ENCODE results near the gene ZBED5.
A peak's percentile ranks its signal among the peaks of the same experiment; 100 is the strongest.

Gene ZBED5

GRCh38 chr11:10813945-10814344 lies 43.9 kb downstream of the ZBED5 start:
- no peak overlapping the region for H3K9ac ChIP-seq (ENCODE audit: low read length in 5 of 5)

GRCh38 chr11:10809373-10810160 lies 48.3 kb downstream of the ZBED5 start:
- Histone ChIP-seq H3K9ac (ENCODE audit: low read length in 5 of 5) (peak overlapping the region; percentile 76 to 98 (median 81)), H3K27ac (ENCODE audit: low read depth, low read length) (peak overlapping the region; percentile 99), H3K4me1 (ENCODE audit: control insufficient read depth in 5 of 5, insufficient read depth in 5 of 5, low read length in 5 of 5) (peaks cover 4 to 39% (median 38%) of the 10 kb centered on the region in 5 donors), H3K9me3 (ENCODE audit: control insufficient read depth in 5 of 5, low read length in 5 of 5) (no peaks in the 10 kb centered on the region), H3K27me3 (ENCODE audit: control insufficient read depth in 5 of 5, insufficient read depth in 4 of 5, low read length in 5 of 5) (no peaks in the 10 kb centered on the region), H3K4me3 (ENCODE audit: low read depth in 1 of 5, low read length in 5 of 5) (peak overlapping the region; percentile 94 to 98 (median 96)), H3K36me3 (ENCODE audit: control insufficient read depth in 5 of 5, insufficient read depth in 5 of 5, low read length in 5 of 5) (peaks cover 7 to 25% (median 24%) of the 10 kb centered on the region in 5 donors)

More at GRCh38 chr11:10813945-10814344, 43.9 kb downstream of the ZBED5 start:
- Histone ChIP-seq H3K36me3 (ENCODE audit: control insufficient read depth in 5 of 5, insufficient read depth in 5 of 5, low read length in 5 of 5) (no peaks in the 10 kb centered on the region), H3K4me1 (ENCODE audit: control insufficient read depth in 5 of 5, insufficient read depth in 5 of 5, low read length in 5 of 5) (peaks cover 0 to 18% (median 15%) of the 10 kb centered on the region in 5 donors), H3K27me3 (ENCODE audit: control insufficient read depth in 5 of 5, insufficient read depth in 4 of 5, low read length in 5 of 5) (no peaks in the 10 kb centered on the region), H3K27ac (ENCODE audit: low read depth, low read length) (no peak overlapping the region), H3K4me3 (ENCODE audit: low read depth in 1 of 5, low read length in 5 of 5) (no peak overlapping the region), H3K9me3 (ENCODE audit: control insufficient read depth in 5 of 5, low read length in 5 of 5) (no peaks in the 10 kb centered on the region)

GRCh38 chr11:10808553-10809372 lies 49.1 kb downstream of the ZBED5 start, which contains the start of gene EIF4G2:
EIF4G2 (minus strand) TSS chr11:10808926.
- no peaks in the 10 kb centered on the region for H3K27me3 ChIP-seq (ENCODE audit: control insufficient read depth in 5 of 5, insufficient read depth in 4 of 5, low read length in 5 of 5)
- peaks cover 15 to 33% (median 32%) of the 10 kb centered on the region in 5 donors for H3K36me3 ChIP-seq (ENCODE audit: control insufficient read depth in 5 of 5, insufficient read depth in 5 of 5, low read length in 5 of 5)
- H3K4me3 ChIP-seq (ENCODE audit: low read depth in 1 of 5, low read length in 5 of 5): peak within 1 kb of the TSS; percentile 94 to 98 (median 96)
- H3K27ac ChIP-seq (ENCODE audit: low read depth, low read length): peak within 1 kb of the TSS; percentile 99
- peak within 1 kb of the TSS; percentile 90 to 99 (median 91) for H3K9ac ChIP-seq (ENCODE audit: low read length in 5 of 5)
- peaks cover 4 to 39% (median 38%) of the 10 kb centered on the region in 5 donors for H3K4me1 ChIP-seq (ENCODE audit: control insufficient read depth in 5 of 5, insufficient read depth in 5 of 5, low read length in 5 of 5)
- no peaks in the 10 kb centered on the region for H3K9me3 ChIP-seq (ENCODE audit: control insufficient read depth in 5 of 5, low read length in 5 of 5)

GRCh38 chr11:10808235-10808552 lies 49.7 kb downstream of the ZBED5 start:
- peak overlapping the region; percentile 90 to 99 (median 91) for H3K9ac ChIP-seq (ENCODE audit: low read length in 5 of 5)
- H3K4me1 ChIP-seq (ENCODE audit: control insufficient read depth in 5 of 5, insufficient read depth in 5 of 5, low read length in 5 of 5): peaks cover 4 to 39% (median 38%) of the 10 kb centered on the region in 5 donors
- peaks cover 20 to 39% (median 38%) of the 10 kb centered on the region in 5 donors for H3K36me3 ChIP-seq (ENCODE audit: control insufficient read depth in 5 of 5, insufficient read depth in 5 of 5, low read length in 5 of 5)
- H3K27me3 ChIP-seq (ENCODE audit: control insufficient read depth in 5 of 5, insufficient read depth in 4 of 5, low read length in 5 of 5): no peaks in the 10 kb centered on the region
- peak overlapping the region; percentile 94 to 98 (median 96) for H3K4me3 ChIP-seq (ENCODE audit: low read depth in 1 of 5, low read length in 5 of 5)
- H3K9me3 ChIP-seq (ENCODE audit: control insufficient read depth in 5 of 5, low read length in 5 of 5): no peaks in the 10 kb centered on the region
- H3K27ac ChIP-seq (ENCODE audit: low read depth, low read length): peak overlapping the region; percentile 99

GRCh38 chr11:10807493-10808234 lies 50.2 kb downstream of the ZBED5 start:
- Histone ChIP-seq H3K27ac (ENCODE audit: low read depth, low read length) (peak overlapping the region; percentile 99), H3K4me1 (ENCODE audit: control insufficient read depth in 5 of 5, insufficient read depth in 5 of 5, low read length in 5 of 5) (peaks cover 4 to 39% (median 38%) of the 10 kb centered on the region in 5 donors), H3K4me3 (ENCODE audit: low read depth in 1 of 5, low read length in 5 of 5) (peak overlapping the region; percentile 94 to 98 (median 96)), H3K27me3 (ENCODE audit: control insufficient read depth in 5 of 5, insufficient read depth in 4 of 5, low read length in 5 of 5) (no peaks in the 10 kb centered on the region), H3K36me3 (ENCODE audit: control insufficient read depth in 5 of 5, insufficient read depth in 5 of 5, low read length in 5 of 5) (peaks cover 25 to 44% (median 43%) of the 10 kb centered on the region in 5 donors), H3K9ac (ENCODE audit: low read length in 5 of 5) (peak overlapping the region; percentile 90 to 99 (median 91)), H3K9me3 (ENCODE audit: control insufficient read depth in 5 of 5, low read length in 5 of 5) (no peaks in the 10 kb centered on the region)

GRCh38 chr11:10806206-10806605 lies 51.6 kb downstream of the ZBED5 start:
- Histone ChIP-seq H3K9ac (ENCODE audit: low read length in 5 of 5) (peak overlapping the region in 2 of 5 donors; percentile 91 to 99), H3K27me3 (ENCODE audit: control insufficient read depth in 5 of 5, insufficient read depth in 4 of 5, low read length in 5 of 5) (no peaks in the 10 kb centered on the region), H3K27ac (ENCODE audit: low read depth, low read length) (peak overlapping the region; percentile 99), H3K4me1 (ENCODE audit: control insufficient read depth in 5 of 5, insufficient read depth in 5 of 5, low read length in 5 of 5) (peaks cover 4 to 39% (median 38%) of the 10 kb centered on the region in 5 donors), H3K4me3 (ENCODE audit: low read depth in 1 of 5, low read length in 5 of 5) (peak overlapping the region in 2 of 5 donors; percentile 94 to 98), H3K9me3 (ENCODE audit: control insufficient read depth in 5 of 5, low read length in 5 of 5) (no peaks in the 10 kb centered on the region), H3K36me3 (ENCODE audit: control insufficient read depth in 5 of 5, insufficient read depth in 5 of 5, low read length in 5 of 5) (peaks cover 37 to 58% (median 58%) of the 10 kb centered on the region in 5 donors)

GRCh38 chr11:10805741-10806140 lies 52.1 kb downstream of the ZBED5 start:
- Histone ChIP-seq H3K4me1 (ENCODE audit: control insufficient read depth in 5 of 5, insufficient read depth in 5 of 5, low read length in 5 of 5) (peaks cover 4 to 39% (median 38%) of the 10 kb centered on the region in 5 donors), H3K9me3 (ENCODE audit: control insufficient read depth in 5 of 5, low read length in 5 of 5) (no peaks in the 10 kb centered on the region), H3K27me3 (ENCODE audit: control insufficient read depth in 5 of 5, insufficient read depth in 4 of 5, low read length in 5 of 5) (no peaks in the 10 kb centered on the region), H3K36me3 (ENCODE audit: control insufficient read depth in 5 of 5, insufficient read depth in 5 of 5, low read length in 5 of 5) (peaks cover 42 to 63% (median 63%) of the 10 kb centered on the region in 5 donors), H3K27ac (ENCODE audit: low read depth, low read length) (peak overlapping the region; percentile 1), H3K9ac (ENCODE audit: low read length in 5 of 5) (no peak overlapping the region), H3K4me3 (ENCODE audit: low read depth in 1 of 5, low read length in 5 of 5) (no peak overlapping the region)

- Histone ChIP-seq H3K4me3 (ENCODE audit: low read depth in 1 of 5, low read length in 5 of 5) (no peak overlapping the region), H3K27me3 (ENCODE audit: control insufficient read depth in 5 of 5, insufficient read depth in 4 of 5, low read length in 5 of 5) (no peaks in the 10 kb centered on the region), H3K9me3 (ENCODE audit: control insufficient read depth in 5 of 5, low read length in 5 of 5) (no peaks in the 10 kb centered on the region), H3K36me3 (ENCODE audit: control insufficient read depth in 5 of 5, insufficient read depth in 5 of 5, low read length in 5 of 5) (peaks cover 63 to 84% (median 83%) of the 10 kb centered on the region in 5 donors), H3K27ac (ENCODE audit: low read depth, low read length) (peak overlapping the region; percentile 15), H3K4me1 (ENCODE audit: control insufficient read depth in 5 of 5, insufficient read depth in 5 of 5, low read length in 5 of 5) (peaks cover 4 to 29% (median 27%) of the 10 kb centered on the region in 5 donors), H3K9ac (ENCODE audit: low read length in 5 of 5) (no peak overlapping the region)
Observed at GRCh38 chr11:10803676-10804075, 54.2 kb downstream of the ZBED5 start.
